Stromal cell of bone marrow (primary cell): ENCODE data around the gene UGT1A4.

Experiments used
- DNase-seq: peaks from one replicate; pipeline ENCODE4 v3.0.0-alpha.2; 2012; ENCODE audit warnings: low read depth

The UGT1A4 gene

DNA sequence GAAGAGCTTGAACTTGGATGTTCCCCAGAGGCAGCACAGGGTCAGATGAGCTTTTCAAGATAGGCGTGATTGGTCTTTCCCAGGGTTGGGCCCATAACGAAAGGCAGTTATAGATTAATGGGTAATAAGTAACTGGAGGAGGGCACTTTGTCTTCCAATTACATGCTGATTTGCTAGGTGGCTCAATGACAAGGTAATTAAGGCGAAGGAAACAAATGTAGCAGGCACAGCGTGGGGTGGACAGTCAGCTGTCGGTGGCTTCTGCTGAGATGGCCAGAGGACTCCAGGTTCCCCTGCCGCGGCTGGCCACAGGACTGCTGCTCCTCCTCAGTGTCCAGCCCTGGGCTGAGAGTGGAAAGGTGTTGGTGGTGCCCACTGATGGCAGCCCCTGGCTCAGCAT lies at the start of gene UGT1A4:
Gene UGT1A4 (plus strand): TSS at position 185 of the 400 bp plus-strand sequence. CDS start 85 bp downstream, at position 270.
- DNase-seq = no peak

DNA sequence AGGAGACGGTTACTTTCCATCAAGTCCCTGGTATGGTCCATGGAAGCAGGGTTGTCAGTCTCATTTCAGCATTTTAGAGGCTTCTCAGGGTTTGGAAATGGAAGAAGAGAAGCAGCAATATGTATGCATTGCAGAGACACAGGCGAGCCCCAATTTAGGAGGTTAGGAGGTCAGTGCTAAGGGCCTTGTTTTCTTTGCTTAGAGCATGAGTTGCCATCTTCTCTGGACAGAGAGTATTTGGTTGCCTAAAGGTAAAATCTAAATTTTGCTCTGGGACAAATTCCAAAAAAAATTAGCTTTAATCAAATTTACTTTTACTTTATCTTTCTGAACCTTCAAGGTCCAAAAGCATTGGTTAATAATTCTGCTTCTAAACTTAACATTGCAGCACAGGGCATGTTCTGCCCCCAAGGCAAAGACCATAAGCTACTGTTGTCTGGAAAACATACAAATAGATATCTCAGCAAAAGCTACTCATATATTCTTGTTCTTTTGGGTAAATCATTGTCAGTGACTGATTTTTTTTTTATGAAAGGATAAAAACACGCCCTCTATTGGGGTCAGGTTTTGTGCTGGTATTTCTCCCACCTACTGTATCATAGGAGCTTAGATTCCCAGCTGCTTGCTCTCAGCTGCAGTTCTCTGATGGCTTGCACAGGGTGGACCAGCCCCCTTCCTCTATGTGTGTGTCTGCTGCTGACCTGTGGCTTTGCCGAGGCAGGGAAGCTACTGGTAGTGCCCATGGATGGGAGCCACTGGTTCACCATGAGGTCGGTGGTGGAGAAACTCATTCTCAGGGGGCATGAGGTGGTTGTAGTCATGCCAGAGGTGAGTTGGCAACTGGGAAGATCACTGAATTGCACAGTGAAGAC lies 47.0 kb upstream of the UGT1A4 start, which contains the start of gene UGT1A9:
Gene UGT1A9 (plus strand): TSS at position 609 of the 872 bp plus-strand sequence. CDS start 37 bp downstream, at position 646.
- DNase-seq = no peak

DNA sequence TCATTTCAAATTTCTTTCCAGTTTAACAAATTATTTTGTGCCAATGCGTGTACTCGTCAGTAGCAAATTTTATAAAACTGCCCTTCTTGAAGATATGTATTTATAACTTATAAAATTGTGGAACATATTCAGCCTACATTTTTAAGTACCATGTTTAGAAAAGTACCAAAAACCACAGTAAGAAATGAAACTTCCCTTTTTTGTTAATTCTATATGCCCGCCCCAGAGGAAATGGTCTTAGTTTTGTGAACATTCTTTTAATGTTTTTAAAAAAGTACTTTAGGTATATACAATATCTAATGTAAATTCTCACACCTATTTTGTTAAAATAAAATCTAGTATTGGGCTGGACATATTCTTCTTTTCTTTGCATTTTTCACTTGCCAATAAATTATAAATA lies 45.6 kb upstream of the UGT1A4 start:
- DNase-seq = no peak

DNA sequence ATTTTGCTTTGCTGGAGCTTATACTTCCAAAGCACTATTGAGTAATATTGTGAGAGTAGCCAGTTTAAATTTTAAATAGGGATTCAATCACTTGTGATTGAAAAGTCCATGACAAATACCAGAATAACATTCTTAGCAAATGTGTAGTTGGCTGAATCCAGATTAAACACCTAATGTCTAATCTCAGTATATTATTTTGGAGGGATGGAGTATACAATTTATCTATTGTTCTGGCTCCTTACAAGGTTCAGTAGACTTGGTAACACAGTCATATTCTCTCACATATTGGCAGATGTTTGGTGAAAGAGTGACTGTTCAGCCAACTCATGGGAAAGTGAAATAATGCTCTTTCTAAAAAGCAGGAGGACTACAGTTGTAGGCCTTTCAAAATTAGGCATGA lies 44.6 kb upstream of the UGT1A4 start:
- DNase-seq = no peak

DNA sequence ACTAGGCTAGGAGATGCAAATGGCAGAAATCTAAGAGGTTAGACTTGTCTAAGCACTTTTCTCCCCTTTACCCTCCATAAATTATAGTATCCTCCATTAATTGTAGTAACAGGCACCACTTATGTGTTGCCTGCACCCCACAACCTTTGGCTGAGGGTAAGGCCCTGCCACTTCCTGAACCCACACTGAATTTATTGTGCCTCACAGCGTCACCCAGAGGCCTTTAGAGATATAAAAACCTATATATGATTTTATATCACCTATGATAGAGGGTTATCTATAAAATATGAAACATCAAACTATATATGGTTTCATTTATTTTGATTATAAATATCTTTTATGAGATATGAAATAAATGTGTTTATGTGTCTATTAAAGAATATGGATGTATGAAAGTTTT lies 44.2 kb upstream of the UGT1A4 start:
- DNase-seq = no peak

DNA sequence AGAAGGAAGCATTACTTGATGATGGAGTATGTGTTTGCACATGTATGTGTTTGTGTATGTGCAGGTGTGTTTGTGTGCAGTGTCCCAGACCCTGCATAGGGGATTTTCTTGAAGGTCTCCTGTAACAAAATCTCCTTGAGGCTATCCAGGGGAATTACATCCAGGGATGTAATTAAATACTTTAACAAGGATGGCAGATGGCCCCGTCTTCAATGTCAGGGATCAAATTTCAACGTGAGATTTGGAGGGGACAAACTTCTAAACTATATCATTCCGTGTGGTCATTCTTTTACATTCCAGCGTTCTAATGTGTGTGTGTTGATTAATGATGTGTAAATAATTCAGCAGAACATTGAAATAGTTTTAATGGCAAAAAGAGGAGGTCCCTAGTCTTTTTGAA lies 43.5 kb upstream of the UGT1A4 start:
- DNase-seq = no peak

DNA sequence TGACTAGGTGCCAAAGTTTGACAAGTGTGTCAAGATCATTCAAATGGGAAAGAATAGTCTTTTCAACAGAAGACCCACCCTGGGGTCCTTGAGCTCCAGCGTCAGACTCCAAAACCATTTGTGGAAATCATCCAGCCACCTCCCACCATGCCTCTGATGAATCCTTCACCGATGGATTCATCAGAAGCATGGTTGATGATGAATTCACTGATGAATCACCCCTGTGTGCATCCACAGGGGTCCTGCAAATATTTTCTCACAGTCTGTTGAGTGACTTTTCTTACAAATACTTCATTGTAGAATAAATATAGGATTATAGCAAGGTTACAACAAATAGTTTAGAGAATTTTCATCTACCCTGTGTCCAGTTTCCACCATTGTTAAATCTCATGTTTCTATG lies 42.5 kb upstream of the UGT1A4 start:
- no peak for DNase-seq

DNA sequence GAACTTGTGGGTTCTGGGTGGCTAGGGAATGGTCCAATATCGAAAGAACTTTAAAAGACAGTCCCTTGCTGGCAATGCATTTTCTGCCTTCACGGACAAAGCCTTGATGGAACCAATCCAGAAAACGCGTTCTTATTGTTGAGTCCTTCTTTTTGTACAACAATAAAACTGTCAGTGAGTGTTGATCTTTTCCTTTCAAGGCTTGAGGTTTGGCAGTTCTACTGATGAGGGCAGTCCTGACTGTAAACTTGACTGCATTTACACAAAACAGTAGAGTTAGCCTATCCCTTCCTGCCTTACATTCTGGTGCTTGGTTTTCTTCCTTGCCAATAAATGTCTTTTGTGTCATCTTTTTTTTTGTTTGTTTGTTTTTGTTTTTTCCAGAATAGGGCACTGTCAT lies 39.3 kb upstream of the UGT1A4 start:
- no peak for DNase-seq

DNA sequence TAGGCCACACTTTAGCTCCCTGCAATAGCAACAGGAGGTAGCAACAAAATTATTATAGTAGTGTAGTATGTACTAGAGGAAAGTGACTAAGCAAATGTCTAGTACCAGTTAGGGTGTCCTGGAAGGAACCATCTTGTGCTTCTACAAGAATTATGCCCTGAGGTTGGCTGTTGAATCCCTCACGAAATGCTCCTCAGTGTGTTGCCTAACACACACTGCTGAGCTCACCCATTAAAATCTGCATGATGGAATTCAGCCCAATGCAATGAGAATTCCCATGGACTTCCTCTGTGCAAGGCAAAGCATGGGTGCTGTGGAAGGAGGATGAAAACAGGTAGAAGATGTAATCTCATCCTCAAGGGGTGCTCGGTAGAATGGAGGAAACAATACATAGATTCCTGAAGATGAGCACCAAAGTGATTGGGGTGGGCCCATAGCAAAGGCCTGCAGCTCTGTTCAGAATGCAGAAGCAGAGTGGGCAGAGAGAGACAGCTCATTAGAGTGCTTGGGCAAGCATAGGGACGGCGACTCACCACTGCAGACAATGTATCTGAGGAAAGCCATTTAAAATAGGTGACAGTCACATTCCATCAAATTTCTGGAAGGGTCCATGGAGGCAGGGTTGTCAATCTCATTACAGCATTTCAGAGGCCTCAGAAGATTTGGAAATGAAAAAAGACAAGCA lies 38.0 kb upstream of the UGT1A4 start:
- no peak for DNase-seq

DNA sequence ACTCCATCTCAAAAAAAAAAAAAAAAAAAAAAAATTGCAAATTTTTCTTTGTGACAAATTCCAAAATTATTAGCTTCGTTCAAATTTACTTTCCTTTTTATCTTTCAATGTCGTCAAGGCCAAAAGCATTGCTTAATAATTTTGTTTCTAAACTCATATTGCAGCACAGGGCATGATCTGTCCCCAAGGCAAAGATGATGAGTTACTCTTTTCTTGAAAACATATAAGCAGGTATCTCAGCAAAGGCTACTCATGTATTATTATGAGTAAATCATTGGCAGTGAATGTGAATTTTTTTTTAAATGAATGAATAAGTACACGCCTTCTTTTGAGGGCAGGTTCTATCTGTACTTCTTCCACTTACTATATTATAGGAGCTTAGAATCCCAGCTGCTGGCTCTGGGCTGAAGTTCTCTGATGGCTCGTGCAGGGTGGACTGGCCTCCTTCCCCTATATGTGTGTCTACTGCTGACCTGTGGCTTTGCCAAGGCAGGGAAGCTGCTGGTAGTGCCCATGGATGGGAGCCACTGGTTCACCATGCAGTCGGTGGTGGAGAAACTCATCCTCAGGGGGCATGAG lies 36.9 kb upstream of the UGT1A4 start, which contains the start of gene UGT1A7:
Gene UGT1A7 (plus strand): TSS at position 381 of the 579 bp plus-strand sequence. CDS start 37 bp downstream, at position 418.
- DNase-seq = no peak

DNA sequence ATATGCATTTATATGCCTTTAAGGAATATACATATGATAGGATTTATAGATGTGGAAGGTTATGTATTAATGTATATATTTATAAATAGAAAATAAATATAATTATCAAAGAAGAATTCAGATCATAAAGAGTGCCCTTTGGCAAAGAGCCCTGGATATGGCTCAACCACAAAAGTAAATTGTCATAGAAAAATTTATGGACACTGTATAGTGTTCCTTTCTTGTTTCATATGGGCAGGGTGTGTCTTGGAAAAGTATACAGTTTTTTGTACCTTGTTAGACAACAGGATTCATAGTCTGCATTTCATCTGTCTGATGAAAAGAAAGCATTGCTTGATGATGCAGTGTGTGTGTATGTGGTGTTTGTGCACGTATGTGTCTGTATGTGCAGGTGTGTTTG lies 33.9 kb upstream of the UGT1A4 start:
- DNase-seq = no peak

DNA sequence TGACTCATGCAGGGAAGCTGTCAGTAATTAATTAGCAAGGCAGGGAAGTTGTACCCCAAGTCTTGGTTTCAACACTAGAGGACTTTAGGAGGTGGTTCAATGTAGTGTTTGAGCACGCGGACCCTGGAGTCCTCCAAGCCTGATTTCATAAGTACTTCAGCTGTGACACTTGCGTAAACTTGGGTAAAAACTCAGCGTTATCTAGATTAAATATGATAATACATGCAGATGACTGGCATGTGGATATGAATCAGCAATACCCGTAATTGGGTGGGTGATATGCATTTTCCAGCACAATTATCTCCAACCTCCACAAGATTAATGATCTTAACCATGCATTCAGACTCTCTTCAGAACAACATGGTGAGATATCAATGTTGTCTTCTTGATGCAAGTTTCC lies 31.6 kb upstream of the UGT1A4 start:
- no peak for DNase-seq

DNA sequence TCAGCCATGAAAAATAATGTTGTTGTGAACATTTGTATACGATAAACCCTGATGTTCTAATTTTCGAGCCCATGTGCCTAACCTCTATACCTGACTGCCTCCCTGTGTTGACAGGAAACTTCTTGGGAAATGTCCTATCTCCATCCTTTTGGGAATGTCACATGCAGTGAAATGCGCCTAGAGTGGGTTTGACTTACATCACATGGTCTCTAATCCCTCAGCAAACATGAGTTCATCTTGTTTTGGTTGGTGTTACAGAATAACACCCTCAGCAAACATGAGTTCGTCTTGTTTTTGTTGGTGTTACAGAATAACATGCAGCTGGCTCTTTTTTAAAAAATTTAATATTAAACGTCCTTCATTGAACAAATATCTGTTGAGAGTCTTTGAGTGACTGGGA lies 30.2 kb upstream of the UGT1A4 start:
- DNase-seq = no peak

DNA sequence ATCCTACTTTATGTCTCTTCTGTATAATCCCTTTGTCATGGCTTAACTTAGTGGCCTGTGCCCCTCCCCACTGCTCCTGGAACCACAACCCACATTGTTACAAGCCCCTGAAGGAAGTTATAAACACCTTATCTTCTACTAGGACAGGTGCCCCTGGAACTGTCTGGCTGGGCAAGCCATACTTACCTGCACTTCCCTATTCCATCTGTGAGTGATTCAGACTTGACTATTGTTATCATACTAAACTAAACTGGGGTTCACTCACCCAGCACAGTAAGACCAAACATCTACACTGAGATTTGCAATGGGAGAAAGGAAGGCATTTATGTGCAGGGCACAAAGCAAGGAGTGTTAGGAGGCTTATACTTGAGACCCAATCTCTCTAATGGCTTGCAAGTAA lies 29.5 kb upstream of the UGT1A4 start:
- no peak for DNase-seq

DNA sequence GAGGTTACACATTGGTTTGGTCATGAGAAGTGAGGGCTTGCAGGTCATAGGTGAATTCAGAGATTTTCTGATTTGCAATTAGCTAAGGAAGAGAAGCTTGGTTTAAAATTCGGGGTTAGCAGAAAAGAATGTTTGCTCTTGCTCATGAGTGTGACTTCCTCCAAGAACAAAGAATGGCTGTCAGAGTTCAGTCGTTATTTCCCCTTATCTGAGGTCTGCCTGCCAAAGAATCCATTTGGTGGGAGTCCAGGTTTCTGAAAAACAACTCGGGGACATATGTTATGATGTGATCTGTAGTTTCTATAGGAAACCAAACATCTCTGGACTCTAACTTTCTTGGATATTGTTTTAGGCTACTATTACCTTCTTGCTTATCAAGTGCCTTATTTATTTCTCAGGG lies 29.0 kb upstream of the UGT1A4 start:
- no peak for DNase-seq

DNA sequence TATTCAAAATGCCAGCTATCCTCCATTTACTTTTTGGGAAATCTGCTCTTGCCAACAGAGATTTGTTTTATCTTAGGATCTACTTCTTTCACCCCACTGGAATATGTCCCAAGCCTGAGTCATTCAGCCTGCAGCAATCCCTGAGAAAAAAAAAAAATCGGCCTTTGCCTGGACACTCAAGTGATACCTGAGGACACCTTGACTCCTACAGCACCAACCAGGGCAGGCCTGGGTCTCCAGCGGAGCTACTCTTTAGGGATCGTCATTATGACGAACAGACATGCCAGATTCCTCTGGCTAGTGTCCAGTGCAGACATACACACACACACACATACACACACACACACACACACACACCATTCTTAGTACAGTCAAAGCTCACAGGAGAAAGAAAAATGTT lies 28.1 kb upstream of the UGT1A4 start:
- no peak for DNase-seq

DNA sequence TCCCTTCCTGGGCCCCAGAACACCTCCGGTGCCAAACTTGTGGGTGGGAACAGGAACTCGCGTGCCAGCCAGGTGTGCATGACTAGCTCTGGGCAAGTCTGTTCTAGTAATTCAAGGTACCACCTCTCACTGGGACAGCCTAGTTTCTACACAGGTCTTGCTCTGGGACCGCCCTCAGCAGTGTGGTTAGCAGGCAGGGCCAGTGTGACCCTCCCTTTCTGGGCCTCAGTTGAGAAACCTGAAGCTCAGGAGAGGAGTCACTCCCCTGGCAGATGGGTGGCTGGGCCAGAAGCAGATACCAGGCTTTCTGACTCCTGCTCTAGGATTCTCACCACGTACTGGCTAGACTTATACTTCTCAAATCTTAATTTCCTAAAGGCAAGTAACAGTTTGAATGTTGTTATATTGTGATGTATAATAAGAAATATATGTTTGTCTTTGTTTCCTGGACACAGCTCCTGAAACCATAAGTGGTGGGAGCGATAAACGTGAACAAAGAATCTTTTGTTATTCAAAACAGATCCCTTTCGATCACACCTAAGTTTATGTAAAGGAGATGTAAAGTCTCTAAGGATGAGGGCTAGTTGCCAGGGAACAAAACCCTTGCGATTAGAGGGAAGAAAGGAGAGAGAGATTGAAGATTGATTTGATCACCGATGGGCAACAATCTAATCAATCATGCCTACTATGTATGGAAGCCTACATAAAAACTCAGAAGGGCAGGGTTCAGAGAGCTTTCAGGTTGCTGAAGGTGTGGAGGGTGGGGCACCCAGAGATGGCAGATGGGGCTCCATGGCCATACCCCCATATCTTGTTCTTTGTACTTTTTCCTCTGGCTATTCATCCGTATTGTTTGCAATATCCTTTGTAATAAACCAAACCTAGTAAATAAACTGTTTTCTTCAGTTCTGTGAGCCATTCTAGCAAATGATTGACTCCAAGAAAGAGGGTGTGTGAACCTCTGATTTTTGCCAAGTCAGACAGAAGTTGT lies 26.8 kb upstream of the UGT1A4 start:
- DNase-seq = no peak

DNA sequence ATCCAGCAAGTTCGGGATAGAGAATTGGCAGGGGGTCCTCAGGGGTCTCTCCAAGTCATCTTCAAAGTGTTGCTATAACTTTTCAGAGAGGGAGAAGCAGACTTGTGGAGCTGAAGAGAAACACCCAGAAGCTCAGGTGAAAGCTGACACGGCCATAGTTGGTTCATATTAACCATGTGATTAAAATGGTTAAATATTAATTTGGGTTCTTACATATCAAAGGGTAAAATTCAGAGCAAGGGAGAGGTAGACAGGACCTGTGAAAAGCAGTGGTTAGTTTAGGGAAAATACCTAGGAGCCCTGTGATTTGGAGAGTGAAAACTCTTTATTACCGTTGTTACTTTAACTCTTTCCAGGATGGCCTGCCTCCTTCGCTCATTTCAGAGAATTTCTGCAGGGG lies 25.9 kb upstream of the UGT1A4 start, which contains the start of gene UGT1A6:
Gene UGT1A6 (plus strand): TSS at position 243 of the 400 bp plus-strand sequence. CDS start 115 bp downstream, at position 358.
- DNase-seq = no peak

DNA sequence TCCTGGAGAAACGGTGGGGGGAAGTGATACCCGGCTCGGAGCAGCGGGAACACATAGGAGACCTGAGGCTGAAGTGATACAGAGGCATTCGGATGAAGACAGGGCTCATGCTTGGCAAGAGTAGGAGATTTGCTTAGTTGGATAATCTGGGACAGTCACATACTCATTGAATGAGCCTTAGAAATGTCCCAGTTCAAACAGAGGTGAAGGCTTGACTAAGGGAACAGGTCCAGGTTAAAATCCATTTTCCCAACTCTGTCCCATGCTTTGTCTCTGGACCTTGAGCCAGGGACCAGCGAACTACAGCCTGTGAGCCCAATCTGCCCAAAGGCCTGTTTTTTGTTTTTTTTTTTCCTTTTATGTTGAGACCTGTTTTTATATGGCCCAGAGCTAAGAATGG lies 24.6 kb upstream of the UGT1A4 start:
- no peak for DNase-seq

DNA sequence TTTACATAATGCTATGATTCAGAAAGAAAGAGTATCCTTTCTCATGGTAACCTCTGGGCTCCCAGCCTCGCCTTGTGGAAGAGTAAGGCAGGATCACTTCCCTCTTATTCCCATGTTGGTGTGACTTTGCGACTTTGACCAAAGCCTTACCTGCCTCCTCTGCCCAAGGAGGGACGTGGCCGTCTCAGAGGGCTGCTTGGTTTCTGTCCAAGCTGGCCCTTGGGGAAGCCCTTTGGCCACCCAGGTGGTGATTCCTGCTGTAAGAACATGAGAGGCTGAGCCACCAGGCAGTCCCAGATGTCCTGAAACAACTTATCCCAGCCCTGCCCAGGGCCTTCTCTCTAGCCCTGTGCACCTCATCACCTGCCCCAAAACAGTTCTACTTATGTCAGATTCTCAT lies 19.8 kb upstream of the UGT1A4 start:
- no peak for DNase-seq

DNA sequence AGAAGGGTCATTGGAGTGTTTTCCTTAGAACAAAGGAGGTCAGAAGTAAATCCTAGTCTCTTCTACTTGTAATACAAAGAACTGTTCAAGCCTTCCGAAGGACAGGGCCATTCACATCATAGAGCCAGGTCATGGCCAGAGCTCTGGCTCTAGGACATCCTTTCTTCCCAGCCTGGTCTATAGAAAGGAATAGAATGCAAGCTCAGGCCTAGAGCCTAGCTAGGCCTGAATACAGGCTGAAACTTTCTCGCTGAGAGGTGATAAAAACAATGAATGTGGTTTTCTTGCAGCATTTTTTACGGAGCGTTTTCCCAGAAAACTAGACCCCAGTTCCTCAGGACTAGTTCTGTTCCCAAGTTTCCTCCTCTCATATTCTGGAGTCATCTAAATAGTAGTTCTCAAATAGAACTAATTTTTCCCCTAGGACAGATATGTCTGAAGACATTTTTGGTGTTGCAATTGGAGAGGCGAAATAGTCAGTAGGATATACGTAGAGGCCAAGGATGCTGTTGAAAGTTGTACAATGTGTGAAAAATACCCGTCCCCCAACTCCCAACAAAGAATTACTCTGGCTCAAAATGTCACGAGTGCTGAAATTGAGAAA lies 19.0 kb upstream of the UGT1A4 start:
- DNase-seq = no peak
